SK-N-SH treated with all-trans-retinoic acid at 6 μM for 48 hours (cell line): ENCODE measurements around the gene B4GALNT4.

Experiments
- CREB5 ChIP-seq: fragments of 250-450 bp; sonication (Bioruptor Pico); IDR thresholded peaks from 2 replicates; pipeline ENCODE4 v1.5.1; 2020; ENCODE audit warnings: low read depth, mild to moderate bottlenecking, moderate library complexity
- PATZ1 ChIP-seq: fragments of 250-450 bp; sonication (Bioruptor Pico); IDR thresholded peaks from 2 replicates; pipeline ENCODE4 v1.8.0; 2020; ENCODE audit warnings: mild to moderate bottlenecking, moderate library complexity, borderline replicate concordance
- ZFP3 ChIP-seq: fragments of 250-450 bp; sonication (Bioruptor Pico); IDR thresholded peaks from 2 replicates; pipeline ENCODE4 v1.5.0; 2020; ENCODE audit warnings: mild to moderate bottlenecking, moderate library complexity

- no peak for TF ChIP-seq ZFP3 (CRISPR knock-in tag)
- TF ChIP-seq CREB5: no peak
- no peak for TF ChIP-seq PATZ1 (CRISPR knock-in tag)
These were observed 35.4 kb downstream of the B4GALNT4 start for GRCh38 chr11:404551-405264.
